ENCODE data around the gene PKNOX2.

PKNOX2 gene

GRCh38 chr11:125155767-125156166 lies 8.8 kb upstream of the PKNOX2 start:
- FAIRE-seq: no peak

GRCh38 chr11:125156346-125157117 lies 8.0 kb upstream of the PKNOX2 start:
- no peak for FAIRE-seq

GRCh38 chr11:125157118-125157733 lies 7.3 kb upstream of the PKNOX2 start:
- no peak for FAIRE-seq

GRCh38 chr11:125157953-125158680 lies 6.4 kb upstream of the PKNOX2 start:
- no peak for FAIRE-seq

- FAIRE-seq: no peak
Observed at GRCh38 chr11:125162743-125163142, 1.8 kb upstream of the PKNOX2 start.

DNA sequence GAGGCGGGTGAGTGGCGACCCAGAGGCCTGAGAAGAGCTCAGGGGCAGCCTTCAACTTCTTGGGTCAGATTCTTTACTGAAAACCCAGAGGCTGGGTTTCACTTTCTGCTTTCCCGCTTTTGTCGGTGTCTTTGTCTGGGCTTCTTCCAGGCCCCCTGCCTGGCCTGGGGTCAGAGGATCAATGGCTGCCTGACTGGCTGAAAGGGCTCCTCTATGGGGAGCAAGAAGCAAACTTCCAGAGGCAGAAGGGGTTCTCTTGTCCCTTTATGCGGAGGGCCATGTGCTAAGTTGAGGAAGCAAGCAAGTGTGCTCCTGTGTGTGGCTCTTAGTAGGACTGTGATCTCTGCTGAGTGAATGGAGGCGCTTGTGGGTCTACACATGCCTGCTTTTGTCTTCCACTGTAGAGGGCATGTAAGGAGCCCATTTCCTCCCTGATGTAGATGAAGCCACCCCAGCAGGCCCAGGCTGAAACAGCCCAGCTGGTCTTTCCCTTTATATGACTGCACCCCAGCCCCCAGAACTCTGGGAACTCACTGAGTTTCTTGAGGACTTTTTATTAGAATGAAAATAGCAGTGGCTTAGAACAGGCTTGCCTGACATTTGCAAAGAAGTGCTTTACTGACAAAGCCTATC lies 1.0 kb upstream of the PKNOX2 start:
- no peak for FAIRE-seq

DNA sequence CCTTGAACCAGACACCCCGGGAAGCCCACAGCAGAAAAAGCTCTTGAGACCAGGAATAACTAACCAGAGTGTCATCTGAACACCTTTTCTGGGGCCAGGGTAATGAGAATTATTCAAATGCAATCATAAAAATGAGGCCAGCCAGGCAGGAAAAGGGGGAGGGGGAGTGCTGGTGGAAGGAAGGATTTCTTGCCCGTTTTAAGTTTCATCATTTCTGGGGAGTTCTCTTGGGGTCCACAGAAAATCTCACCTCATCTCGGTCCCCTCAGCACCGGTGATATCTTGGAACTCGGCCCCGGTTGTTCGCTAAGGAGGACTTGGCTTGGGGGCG lies 495 bp upstream of the PKNOX2 start:
- FAIRE-seq: no peak

DNA sequence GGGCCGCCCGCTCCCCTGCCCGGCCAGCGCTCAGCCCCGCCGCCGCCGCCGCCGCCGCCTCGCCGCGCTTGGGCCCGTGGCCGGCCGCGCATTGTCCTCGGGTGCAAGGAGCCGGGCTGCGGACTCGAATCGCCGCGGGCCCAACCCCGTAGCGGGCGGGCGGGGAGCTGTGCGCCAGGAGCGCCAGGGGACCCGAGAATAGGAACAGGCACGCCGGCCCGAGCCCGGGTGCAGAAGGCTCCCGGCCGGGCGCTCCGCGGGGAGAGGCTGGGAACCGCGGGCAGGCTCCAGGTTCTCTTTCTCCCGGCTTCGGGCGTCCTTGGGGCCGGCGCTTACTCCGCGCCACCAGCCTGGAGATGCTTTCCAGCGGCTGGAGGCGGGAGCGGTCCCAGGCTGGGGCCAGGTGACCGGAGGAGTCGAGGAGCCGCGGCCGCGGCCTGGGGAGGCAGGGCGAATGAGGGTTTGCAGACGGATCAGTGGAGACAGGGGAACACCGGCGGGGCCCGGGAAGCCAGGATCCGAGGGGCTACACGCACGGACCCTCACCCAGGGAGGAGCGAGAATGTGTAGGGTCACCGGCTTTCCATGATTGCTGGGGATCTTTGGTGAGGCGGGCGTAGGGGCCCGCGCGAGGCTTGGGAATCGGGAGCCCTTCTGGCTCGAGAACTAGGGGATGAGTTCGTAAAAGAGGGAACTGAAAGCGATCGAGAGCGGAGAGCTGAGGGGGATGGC lies 726 bp downstream of the PKNOX2 start:
- no peak for FAIRE-seq

GRCh38 chr11:125165843-125166763 lies 1.6 kb downstream of the PKNOX2 start:
- no peak for FAIRE-seq

DNA sequence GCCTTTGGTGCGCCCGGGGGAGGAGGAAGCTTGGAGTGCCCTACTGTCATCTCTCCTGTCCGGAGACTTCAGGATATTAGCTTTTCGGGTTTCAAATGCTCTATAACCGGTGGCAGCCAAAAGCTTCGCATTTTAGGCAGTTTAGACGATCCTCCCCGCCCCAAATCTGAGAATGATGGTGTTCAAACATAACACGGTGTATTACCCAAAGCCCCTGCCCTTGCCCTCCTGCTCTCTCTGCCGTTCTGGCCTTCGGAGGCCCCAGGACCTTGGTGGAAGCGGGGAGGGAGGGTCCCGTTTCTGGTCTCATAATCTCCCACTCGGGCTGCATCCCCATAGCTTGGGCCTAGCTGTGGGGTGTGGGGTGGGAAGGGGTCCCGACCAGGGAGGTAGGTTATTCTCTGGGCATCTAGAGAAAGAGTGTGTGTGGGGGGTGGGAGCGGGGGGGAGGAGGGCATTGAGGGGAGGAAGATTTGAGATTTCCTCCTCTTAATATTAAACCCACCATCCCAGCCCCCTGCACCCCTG lies 2.3 kb downstream of the PKNOX2 start:
- no peak for FAIRE-seq

DNA sequence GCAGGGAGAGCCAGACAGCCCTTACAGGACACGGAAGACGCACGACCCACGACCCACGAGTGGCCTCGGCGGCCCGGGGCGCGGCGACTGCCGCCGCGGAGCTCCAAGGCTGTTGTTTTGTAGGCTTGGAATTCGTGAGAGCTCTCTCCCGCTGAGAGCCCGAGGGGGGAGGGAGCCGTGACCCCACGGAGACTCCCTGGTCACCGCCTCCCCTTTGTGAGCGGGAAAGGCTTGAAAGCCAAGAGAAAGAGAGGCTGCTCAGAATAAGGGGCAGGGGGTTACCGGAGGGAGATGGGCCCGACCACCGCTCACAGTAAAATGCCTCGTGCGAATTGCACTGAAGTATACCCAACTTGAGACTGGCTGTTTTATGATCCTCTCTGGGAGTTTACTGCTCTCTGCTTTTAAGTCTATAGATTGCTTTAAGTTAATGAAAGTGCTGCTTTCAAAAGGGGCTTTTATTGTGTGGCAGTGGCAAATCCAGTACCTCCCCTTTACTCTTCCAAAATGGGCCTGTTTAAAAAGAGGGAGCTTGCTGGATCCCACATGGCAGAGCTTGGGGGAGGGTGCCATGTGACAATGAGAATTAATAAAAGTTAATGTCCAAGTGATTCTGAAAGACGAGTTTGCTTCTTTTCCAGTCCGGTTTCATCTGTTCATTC lies 2.9 kb downstream of the PKNOX2 start:
- no peak for FAIRE-seq

GRCh38 chr11:125167954-125168835 lies 3.6 kb downstream of the PKNOX2 start:
- FAIRE-seq: no peak

DNA sequence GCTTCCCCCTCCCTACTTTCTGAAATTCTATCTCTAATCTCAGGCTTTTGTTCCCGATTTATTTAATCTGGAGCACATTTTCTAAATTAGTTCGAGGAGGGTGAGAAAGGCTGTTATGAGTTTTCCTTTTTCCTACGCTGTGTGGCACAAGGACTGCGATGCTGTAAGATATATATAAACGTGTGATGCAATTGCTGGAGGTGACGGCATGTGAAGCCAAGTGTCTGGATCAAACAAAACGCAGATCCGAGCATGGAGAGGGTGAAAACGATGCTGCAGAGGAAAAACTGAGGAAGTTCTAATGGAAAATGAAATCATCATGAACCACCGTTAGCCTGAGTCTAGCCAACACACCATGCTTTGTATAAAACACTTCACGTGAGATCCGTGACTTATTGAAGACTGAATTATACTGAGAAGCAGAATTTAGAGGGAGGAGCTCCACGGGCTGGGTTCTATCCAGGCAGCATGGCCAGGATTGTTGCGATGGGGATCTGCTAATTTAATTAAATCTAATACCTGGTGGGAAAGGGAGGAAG lies 4.4 kb downstream of the PKNOX2 start:
- FAIRE-seq: no peak

DNA sequence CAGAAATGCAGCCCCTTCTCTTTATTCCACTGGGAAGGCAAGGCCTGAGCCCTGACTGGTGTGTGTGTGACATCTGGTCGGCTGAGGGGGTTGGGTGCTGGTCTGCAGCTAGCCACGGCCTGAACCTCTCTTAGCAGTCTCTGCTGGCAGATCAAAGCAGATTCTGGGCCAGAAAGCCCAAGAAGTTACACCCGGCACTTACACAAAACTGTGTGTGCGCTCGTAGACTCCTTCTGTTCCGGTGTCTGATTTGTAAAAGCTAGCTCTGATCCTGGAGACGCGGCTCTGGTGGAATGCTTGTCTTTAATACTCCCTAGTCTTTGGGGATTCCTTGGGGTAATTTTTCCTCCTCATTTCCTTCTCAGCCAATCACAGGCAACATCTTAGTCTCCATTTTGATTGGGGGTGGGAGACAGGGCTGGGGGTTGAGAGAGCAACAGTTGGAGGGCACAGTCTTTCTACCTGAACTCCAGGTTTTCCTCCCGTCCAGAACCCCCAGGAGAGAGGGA lies 5.5 kb downstream of the PKNOX2 start:
- FAIRE-seq: no peak

DNA sequence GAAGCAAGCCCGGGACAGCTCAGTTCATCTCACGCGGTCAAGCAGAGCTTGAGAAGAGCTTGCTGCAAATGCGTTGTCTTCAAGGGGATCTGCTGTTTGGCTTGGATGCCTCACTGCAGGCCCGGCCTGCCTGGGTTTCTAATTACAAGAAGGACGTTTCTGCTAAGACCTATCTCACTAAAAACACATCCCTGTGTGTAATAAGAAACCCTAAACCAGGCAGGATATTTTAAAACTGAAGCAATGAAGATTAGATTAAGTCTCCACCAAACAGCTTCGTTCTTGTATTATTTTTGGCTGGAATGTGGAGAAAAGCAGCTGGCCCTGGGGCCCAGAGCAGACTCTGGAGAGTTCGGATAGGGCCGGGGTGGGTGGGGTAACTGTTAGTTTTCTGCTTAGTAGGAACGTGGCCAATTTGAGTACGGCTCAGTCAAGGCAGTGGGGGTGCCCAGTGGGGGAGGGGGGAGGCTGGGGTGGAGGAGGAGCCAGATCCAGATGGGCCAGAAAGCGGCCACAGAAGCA lies 6.0 kb downstream of the PKNOX2 start:
- FAIRE-seq: no peak

- FAIRE-seq: no peak
Observed at GRCh38 chr11:125171974-125172373, 7.4 kb downstream of the PKNOX2 start.

GRCh38 chr11:125173027-125173426 lies 8.5 kb downstream of the PKNOX2 start:
- no peak for FAIRE-seq

GRCh38 chr11:125173556-125173955 lies 9.0 kb downstream of the PKNOX2 start:
- FAIRE-seq: no peak

GRCh38 chr11:125174057-125174456 lies 9.5 kb downstream of the PKNOX2 start:
- FAIRE-seq: no peak

Data from colon (tissue), 2 donors.